HG03565 (cell line): ENCODE results near the gene LPA.

Source experiments
- ATAC-seq: cut with Tn5 transposase; IDR thresholded peaks from one replicate; pipeline ENCODE4 v1.9.1; 2021; ENCODE audit warnings: mild to moderate bottlenecking, moderate library complexity; ENCODE audit not compliant: unreplicated experiment

The LPA gene

GRCh38 chr6:160519133-160519532, 144.9 kb downstream of the LPA start:
- no peak for ATAC-seq

- ATAC-seq: no peak
Observed at GRCh38 chr6:160513836-160514235, 150.2 kb downstream of the LPA start.

- no peak for ATAC-seq
Observed at GRCh38 chr6:160510976-160511617, 153.0 kb downstream of the LPA start.

- ATAC-seq: no peak
Observed at GRCh38 chr6:160510199-160510598, 153.9 kb downstream of the LPA start.

GRCh38 chr6:160509610-160510009, 154.5 kb downstream of the LPA start:
- no peak for ATAC-seq

GRCh38 chr6:160508599-160508998, 155.5 kb downstream of the LPA start:
- ATAC-seq: no peak

GRCh38 chr6:160507420-160507819, 156.7 kb downstream of the LPA start:
- ATAC-seq: no peak

GRCh38 chr6:160505970-160506369, 158.1 kb downstream of the LPA start:
- no peak for ATAC-seq

GRCh38 chr6:160500639-160501038, 163.4 kb downstream of the LPA start:
- no peak for ATAC-seq

GRCh38 chr6:160494576-160494975, 169.5 kb downstream of the LPA start:
- ATAC-seq: no peak

GRCh38 chr6:160489091-160489490, 175.0 kb downstream of the LPA start:
- no peak for ATAC-seq

- ATAC-seq: no peak
Observed at GRCh38 chr6:160487116-160487515, 177.0 kb downstream of the LPA start.
